HG02938 (cell line): ENCODE measurements around the gene GPRIN1.
A peak's percentile ranks its signal among the peaks of the same experiment; 100 is the strongest.

Experiments used
- ATAC-seq: cut with Tn5 transposase; IDR thresholded peaks from one replicate; pipeline ENCODE4 v1.9.1; 2021; ENCODE audit warnings: mild to moderate bottlenecking, moderate library complexity; ENCODE audit not compliant: unreplicated experiment

The GPRIN1 gene

DNA sequence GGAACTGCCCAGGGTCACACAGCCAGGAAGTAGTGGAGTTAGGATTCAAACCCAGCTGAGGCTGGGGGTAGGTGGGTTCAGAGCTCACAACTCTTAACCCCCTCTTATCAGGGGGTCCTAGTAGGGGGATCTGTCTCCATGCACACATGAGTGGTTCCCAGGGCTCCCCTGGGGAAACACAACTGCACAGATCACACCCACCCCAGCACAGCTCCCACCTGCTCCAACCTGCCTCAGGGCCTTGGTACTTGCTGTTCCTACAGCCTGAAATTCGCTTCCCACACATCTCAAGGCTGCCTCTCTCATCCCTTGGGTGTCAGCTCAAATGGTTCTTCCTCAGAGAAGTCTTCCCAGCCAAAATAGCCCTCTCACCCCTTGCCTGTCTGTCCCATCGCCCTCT is 15.6 kb upstream of the GPRIN1 start:
- no peak for ATAC-seq

DNA sequence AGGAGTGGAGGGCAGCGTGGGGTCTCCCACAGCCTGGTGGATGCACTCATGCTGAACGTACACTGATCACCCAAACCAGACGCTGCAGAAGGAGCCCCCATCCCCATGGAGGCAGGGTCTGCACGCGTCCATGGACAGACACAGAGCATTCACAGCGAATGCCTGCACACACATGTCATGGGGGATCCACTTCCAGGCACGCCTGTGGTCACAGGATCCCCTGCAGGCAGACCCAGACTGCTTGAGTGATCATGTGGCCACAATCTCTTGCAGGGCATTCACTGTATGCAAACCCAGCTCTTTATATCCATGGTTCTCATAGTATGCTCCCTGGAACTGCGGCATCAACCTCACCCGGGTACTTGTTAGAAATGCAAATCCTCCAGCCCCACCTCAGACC is 15.0 kb upstream of the GPRIN1 start:
- ATAC-seq: no peak

DNA sequence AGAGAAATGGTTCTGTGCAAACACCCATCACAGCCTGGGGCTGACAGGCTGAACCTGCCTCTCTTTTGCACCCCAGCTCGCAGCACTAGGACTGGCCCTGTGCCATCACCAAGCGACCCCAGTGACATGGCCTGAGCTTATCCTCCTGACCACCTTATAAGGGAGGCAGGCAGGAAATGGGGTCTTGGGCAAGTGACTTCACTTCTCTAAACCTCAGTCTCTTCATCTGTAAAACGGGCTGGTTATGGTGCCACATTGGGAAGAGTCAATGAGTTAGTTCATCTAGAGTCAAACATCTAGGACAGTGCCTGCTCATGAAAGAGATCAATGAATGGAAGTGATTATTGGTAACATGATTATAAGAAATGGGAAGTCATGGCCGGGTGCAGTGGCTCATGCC is 14.2 kb upstream of the GPRIN1 start:
- ATAC-seq: no peak

DNA sequence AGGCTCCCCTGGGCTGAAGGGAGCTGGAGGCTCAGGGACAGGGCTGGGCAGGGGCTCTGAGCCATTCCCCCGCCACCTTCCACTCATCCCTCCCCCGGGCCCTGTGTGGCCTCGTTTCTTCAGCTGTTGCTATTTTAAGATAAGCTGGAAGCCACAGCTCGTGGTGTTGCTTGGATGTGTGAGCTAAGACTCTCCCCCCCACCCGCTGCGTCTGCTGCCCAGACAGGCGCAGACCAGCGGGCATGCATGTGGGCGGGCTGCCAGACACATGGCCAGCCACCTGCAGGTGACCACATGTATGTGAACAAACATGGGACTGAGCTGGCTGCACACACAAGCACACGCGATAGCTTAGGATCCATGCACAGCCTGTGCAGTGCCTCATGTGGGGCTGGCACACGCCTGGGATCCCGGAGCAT is 11.7 kb upstream of the GPRIN1 start:
- no peak for ATAC-seq

DNA sequence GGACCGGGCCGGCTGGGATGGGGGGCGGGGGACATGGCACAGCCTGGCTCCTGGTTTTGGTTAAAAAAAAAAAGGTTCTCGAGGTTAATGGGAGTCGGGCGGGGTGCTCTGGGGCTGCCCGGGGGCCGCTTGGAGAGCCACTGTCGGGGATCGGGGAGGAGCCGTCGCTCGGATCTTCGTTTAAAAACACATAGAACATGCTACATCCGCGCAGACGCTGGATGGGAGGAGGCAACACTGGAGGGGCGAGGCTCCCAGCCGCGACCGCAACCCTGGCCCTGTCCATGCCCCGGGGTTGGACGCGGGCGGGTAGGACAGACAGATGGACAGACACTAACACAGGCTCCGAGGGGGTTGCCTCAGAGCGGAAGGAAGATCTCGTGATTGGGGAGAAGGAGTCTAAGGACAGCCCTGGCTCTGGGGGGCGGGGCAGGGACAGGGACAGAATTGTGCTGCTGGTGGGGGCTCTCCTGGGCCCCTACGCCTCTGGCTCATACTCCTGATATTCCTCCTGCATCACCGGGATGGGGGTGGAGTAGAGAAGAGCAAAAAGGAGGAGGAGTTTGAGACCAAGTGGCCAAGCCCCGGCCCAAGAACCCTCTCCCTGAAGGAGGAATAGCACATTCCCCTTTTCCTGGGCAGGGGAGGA is 10.5 kb upstream of the GPRIN1 start:
- ATAC-seq: no peak

DNA sequence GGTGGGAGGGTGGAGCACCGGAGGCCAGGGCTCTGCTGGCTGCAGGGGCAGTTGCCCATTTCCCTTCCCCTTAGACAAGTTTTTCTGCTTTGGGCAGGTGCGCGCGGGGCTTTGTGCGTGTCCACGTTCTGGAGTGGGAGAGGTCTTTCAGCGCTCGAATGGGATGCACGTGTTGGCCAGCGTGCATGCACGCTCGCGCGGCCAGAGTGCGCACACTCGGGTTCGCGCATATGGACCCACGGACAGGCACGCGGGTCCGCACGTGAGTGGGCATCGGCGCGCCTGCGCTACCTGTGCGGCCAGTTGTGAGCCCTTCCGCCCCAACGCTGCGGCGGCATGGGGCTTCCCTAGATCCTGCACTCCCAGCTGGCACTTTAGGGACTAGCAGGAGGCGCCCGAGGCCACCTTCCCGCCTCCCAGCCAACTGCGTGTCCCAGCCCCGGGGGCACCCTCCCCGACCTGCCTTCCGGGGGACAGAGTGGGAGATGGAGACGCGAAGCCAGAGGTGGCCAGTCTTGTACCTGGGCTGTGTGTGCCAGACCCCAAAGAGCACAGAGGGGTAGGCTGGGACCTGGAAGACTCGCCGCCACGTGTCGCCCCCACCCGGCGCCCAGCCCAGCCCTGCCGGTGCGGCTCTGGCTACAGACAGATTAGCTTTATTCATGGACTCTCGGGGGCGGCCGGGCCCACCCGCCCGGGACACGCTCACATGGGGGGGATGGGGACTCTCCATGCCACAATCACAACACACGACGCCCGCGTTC is 9.8 kb upstream of the GPRIN1 start:
- no peak for ATAC-seq

DNA sequence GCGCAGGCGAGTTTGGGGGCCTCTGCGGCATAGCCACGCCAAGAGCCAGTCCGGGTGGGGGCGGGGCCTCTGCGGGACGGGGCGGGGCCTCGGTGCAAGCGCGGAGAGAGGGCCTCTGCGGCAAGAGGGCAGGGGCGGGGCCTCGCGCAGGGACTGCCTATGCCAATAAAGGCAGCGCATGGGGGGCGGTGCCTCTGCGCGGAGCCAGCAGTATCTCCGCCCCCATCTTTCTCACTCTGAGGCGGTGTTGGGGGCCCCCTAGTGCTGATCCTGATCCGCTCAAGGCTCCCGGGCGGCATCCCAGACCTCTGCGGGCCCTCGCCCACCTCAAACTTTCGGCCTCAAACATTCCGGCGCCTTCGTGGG is 9.2 kb upstream of the GPRIN1 start:
- ATAC-seq: peak; percentile 70

DNA sequence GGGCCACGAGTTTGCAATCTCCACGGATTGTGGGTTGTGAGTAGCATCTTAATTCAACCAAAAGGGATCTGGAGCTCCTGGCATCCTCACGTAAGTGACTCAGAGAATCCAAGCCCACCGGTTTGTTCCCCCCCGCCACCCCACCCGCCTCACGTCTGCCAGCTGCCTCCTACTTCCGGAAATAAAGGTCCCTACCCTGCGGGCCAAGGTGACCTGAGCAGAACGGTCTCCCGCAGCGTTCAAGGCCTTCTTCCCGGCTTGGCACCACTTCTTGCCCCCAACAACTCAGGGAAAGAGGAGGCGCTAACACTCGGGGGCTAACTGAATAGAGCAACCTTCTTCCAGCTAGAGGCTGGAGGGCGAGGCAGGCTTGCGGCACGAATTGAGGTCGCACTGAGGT is 8.8 kb upstream of the GPRIN1 start:
- no peak for ATAC-seq

DNA sequence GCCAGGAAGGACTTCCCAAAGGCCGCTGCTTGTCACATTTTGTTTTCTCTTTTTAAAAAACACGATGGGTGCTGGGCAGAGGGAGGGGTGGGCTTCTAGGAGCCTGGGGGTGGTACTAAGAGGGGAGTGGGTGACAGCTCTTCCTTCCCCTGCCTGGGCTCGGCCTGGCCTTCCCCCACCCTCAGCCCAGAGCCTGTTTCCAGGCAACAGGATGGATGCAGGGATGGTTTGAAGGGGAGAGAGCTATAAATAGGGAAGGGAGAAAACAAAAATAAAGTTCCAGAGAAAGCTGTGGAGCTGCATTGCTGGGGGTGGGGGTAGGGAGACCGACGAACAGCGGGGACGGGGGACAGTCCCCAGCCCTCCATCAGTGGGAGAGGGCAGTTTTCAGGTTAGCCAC is 6.6 kb upstream of the GPRIN1 start:
- ATAC-seq: no peak

DNA sequence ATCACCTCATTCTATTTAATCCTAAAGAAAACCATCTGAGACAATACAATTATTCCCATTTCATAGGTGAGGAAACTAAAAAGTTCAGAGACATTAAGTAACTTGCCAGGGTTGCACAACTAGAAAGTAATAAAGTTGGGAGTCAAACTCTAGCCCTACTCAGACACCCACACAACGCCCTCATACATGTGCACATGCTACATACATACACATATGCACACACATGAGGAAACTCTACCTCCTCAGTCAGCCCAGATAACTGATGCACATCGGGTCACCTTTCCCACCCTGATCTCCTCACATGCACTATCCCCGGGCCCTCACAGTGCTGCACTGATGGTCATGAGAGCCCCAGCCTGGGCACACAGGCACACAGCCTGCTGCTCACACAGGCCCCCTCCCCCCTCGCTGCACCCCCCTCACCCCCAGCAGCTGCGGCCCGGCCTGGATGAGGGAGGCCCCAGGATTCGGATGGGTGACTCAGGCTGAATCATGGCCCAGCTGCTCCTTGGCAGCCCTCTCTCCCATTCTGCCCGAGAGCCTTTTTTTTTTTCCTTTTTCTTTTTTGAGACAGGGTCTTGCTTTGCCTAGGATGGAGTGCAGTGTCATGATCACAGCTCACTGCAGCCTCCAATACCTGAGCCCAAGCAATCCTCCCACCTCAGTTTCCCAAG is 5.0 kb upstream of the GPRIN1 start:
- ATAC-seq: no peak

DNA sequence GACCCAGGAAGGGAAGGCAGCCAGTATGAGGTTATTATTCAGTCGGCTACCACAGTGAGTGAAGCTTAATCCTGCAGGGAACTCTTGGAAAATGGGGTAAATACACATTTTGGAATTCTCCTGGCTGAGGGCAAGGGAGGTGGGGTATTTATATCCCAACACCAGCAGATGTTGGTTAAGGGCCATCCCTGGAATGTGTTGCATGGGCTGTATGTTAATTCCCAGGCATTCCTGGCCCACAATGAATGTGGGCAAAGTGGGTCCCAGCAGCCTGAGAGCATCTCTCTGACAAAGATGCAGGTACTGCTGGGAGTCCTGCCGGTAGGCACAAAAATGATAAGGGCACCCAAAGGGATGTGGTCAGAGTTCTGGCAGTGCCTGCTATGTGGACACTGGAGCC is 2.9 kb upstream of the GPRIN1 start:
- ATAC-seq: no peak

DNA sequence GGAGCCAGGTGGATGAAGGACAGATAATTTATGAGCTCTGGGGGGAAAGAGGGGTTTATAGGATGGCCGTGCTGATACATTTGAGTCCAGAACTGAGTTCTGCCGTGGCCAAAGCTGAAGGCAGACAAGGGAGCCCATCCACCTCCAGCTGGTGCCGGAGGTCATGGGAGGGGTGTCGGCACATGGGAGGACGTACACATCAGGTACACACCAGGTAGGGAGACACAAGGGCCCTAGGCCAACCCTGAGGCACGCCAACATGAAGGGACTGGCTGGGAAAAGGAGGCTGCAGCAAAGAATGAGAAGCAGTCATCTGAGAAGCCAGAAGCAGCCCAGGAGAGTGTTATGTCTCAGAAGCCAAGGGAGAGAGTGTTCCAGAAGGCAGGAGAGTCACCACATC is 2.1 kb upstream of the GPRIN1 start:
- ATAC-seq: no peak

DNA sequence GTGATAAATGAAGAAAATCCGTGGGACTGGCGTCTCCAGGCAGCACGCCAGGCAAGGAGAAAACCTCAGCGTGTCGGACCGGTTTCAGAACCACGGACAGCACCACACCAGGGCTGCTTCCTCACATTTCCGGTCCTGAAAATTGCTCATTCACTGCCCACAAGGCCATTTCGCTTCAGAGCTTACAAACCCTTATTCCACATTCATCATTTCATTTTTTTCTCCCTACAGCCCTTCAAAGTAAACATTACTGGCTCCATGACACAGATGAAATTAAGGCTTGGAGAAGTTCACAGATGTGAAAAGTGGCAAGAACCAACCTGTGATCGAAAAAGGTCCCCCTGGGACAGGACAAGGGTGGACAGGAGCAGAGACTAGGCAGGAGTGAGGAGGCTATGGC is 1.5 kb upstream of the GPRIN1 start:
- no peak for ATAC-seq

DNA sequence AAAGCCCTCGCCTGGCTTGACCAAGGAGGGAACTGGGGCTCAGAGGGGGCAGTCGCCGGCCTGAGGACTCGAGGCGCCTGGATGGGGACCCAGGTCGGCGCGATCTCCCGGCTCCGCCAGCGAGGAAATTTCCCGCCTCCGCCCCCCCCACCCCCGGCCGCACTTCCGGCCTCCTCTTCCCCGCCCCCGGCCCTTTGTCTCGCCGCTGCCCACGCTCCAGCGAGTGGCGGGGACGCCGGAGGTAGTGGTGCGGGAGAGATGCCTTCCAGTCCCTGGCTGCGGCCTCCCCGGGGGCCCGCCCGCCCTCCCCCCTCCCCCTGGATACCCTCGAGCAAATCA is 448 bp upstream of the GPRIN1 start:
- ATAC-seq: peak; percentile 11

DNA sequence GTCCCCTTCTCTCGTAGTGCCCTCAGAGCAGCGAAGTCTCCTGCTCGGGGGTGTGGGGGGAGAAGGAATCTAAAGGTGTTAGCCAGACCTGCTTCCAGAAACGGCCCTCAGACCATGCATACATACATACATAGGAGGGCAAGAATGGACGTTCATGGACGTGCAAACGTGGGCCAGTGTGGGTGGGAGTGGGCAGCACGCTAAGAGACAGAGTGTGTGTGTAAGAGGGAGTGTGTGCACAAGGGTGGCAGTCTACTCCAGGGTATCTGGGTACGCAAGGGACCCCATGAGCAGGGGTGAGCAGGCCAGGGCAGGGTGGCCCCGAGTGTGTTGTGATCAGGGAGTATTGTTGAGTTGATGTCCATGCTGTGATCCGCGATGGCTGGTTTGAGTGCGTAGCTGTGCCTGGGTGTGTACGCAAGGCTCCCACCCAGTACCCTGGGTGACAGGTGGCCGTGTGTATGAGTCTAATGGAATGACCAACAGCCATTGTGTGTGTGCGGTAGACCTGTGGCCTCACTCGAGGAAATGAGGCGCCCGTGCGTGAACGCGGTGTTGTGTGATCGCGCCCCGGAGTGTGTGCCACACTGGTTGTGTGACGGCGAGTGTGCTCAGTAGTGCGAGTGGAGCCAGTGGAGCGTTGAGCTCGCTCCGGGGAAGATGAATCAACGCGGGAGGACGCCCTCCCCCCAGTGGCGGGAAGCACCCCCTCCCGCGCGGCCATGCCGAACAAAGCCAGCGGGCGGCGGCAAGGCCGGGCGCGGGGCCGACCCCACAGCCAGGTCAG is 826 bp downstream of the GPRIN1 start:
- peak; percentile 11 for ATAC-seq

DNA sequence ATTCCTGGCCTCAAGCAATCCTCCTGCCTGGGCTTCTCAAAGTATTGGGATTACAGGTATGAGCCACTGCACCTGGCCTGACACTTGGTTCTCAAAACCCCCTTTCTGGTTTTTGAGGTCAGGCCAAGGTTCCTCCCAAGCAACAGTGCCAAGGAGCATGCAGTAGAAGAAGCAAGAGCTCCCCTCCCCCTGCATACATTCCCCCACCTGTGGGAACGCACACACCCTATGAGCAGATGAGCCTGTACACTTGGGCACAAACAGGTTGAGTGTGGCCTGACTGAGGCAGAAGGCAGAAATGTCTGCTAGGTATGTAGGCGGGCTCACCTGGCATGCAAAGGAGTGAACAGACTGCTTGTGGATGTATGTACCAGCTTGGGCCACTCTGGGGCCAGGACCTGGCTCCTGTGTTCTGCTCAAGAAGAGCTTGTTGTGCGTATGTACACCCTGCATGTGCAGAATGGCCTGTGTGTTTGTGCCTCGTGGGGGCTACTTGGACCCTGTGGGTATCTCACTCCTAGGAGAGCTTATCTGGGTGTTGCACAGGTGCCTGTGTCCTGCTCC is 1.7 kb downstream of the GPRIN1 start:
- no peak for ATAC-seq

DNA sequence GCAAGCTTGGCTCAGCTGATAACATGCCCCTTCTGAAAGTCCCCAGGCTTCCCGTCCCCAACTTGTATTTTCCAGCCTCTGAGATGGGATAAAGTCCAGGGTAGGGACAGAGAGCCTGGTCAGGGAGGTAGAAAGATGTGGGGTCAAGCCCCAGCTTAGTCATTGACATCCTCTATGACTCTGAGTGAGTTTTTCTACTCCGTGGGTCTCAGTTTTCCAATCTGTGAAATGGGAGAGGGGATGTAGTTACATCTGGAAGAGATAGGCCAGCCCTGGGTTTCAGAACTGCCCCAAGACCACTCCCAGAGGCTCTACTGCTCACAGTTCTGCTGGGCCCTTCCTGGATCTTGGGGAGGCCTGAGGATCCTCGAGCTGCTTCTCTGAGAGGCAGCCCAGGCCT is 3.1 kb downstream of the GPRIN1 start:
- no peak for ATAC-seq

DNA sequence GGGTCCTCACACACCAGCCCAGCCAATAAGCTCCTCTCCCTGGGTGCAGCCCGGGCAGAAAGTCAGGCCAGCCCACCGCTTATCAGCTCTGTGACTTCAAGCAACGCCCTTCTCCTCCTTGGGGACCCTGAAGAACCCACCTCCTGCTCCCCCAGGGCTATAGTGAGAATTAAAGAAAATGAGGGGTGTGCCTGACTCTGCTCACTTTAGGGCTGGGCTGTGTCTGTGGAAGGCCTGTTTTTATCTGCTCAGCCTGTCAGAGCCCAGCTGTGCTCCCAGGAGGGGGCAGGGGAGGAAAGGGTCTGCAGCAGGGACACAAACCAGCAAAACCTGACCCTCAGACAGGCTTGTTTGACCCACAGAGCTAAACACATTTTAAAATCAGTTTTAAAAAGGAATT is 3.9 kb downstream of the GPRIN1 start:
- no peak for ATAC-seq

DNA sequence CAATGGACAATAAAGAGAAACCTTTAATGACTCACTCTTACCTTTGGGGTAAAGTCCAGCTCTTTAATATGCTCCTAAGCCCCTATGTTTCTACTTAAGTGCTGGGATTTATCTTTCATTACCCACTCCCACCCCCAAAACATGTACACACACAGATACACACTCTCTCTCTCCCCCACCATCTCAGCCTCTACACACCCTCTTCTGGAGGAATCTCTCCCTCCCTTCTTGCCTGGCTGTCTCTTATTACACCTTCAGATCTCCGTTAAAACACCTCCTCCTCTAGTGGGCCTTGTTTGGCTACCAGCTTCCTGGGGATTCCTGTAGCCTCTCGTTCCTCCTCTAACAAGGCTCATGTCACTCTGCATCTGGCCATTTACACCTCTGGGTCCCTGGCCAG is 6.9 kb downstream of the GPRIN1 start:
- no peak for ATAC-seq

DNA sequence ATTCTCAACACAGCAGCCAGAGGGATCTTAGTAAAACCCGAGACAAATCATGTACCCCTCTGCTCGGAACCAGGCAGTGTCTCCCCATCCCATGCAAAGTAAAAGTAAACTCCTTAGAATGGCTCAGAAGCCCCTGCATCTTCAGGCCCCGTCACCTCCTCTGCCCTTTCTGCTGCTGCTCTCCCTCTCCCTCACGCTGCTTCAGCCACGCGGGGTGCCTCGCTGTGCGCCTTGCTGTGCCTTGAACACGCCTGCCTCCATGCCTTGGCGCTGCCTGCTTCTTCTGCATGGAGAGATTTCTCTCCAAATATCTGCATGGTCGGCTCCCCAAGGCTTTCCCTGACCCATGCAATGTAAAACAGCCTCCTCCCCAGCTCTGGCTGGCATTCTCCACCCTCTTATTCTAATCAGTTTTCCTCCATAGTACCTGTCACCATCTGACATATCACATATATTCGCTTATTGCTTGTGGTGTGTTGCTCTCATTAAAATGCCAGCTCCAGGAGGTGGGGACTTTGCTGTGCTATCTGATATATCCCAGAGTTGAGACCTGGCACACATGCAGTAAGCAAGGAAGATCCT is 8.0 kb downstream of the GPRIN1 start:
- no peak for ATAC-seq
